Measurements from ENCODE around the gene IHH. TPM values are rescaled to one million over a fixed set of nuclear protein-coding genes. Genes with fewer than 3 reads are reported as not detected.
A peak's percentile ranks its signal among the peaks of the same experiment; 100 is the strongest.

IHH gene
- total RNA-seq, 1 experiment from 2014 or later, result 0.07 TPM

DNA sequence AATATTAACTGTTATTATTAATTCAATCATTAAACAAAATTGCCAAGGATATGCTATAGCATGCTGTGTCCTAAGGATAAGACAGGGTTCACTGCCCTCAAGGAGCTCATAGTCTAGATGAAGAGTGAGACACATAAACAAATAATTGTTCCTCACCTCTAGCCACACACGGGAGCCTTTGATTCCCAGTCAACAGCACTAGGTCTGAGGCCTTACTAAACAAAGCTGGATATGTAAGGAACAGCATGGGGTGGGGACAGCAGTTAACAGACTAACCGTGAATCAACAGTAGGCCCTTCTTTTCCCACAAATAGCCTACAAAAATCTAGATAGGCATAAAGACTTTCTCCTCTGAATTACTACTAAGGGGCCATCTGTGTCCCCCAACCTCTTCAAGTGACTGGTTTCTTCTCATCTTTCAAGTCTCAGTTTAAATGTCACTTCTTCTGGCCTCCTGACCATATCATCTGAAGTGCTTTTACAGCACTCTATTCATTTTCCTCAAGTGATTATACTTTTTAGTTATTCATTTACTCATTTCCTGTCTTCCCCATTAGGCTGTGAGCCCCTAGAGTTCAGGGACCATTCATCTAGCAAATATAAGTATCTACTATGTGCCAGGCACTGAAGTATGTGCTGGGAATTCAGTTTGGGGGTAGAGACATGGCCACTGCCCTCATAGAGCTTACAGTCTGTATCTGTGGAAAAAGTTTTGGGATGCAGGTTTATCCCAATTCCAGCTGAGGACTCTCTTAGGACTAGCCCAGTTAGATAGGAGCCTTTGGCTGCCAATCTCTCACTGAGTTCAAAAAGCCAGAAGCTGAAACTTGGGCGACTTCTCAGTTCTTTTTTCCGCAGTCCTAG, 29.9 kb upstream of the IHH start:
- Histone ChIP-seq H4K20me1 (ENCODE audit: low read length) (no peaks in the 10 kb centered on the region), H3K4me3 (ENCODE audit: low read length) (no peak overlapping the region), H3K27ac (ENCODE audit: low read length) (no peak overlapping the region), H3K4me2 (ENCODE audit: low read length) (no peak overlapping the region), H3F3A (ENCODE audit: low read length, unreplicated experiment) (no peaks in the 10 kb centered on the region), H3K79me2 (ENCODE audit: low read length) (no peaks in the 10 kb centered on the region), H3K9me3 (ENCODE audit: low read length) (no peaks in the 10 kb centered on the region), H3K36me3 (ENCODE audit: low read depth, low read length) (no peaks in the 10 kb centered on the region), H2AFZ (ENCODE audit: low read length) (no peak overlapping the region), H3K9me2 (replicated peaks; ENCODE audit: low read length) (no peaks in the 10 kb centered on the region), H3K27me3 (ENCODE audit: low read length) (no peaks in the 10 kb centered on the region), H3K9ac (ENCODE audit: low read length) (no peak overlapping the region), H3K4me1 (ENCODE audit: insufficient read depth, low read length) (no peaks in the 10 kb centered on the region)
- BruUV-seq (replicated peaks), result no TSS peak
- TF ChIP-seq, protein P1, sequence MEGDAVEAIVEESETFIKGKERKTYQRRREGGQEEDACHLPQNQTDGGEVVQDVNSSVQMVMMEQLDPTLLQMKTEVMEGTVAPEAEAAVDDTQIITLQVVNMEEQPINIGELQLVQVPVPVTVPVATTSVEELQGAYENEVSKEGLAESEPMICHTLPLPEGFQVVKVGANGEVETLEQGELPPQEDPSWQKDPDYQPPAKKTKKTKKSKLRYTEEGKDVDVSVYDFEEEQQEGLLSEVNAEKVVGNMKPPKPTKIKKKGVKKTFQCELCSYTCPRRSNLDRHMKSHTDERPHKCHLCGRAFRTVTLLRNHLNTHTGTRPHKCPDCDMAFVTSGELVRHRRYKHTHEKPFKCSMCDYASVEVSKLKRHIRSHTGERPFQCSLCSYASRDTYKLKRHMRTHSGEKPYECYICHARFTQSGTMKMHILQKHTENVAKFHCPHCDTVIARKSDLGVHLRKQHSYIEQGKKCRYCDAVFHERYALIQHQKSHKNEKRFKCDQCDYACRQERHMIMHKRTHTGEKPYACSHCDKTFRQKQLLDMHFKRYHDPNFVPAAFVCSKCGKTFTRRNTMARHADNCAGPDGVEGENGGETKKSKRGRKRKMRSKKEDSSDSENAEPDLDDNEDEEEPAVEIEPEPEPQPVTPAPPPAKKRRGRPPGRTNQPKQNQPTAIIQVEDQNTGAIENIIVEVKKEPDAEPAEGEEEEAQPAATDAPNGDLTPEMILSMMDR (conservative IDR thresholded peaks at IDR 0.05; ENCODE audit: low read depth, low read length), result no peak
- TF ChIP-seq EZH2 (IDR thresholded peaks at IDR 0.05; ENCODE audit: low read length, unreplicated experiment) (no peak), EZH2phosphoT487 (IDR thresholded peaks at IDR 0.05; ENCODE audit: borderline replicate concordance, low read length) (no peak)
- DNase-seq (no peak), ATAC-seq (no peak)
- ChIA-PET CTCF (no interaction called here), POLR2A (ENCODE audit: unreplicated experiment) (no interaction called here)
- intact Hi-C loops (cut with micrococcal nuclease), result no loop called here

DNA sequence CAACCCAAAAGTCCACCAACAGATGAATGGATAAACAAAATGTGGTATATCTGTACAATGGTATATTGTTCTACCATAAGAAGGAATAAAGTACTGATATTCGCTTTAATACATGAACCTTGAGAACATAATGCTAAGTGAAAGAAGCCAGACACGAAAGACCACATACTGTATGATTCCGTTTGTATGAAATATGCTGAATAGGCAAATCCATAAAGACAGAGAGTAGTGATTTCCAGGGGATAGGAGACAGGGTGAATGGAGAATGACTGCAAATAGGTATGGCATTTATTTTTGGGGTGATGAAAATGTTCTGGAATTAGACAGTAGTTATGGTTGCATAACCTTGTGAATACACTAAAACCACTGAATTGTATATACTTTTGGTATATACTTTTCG, 28.6 kb upstream of the IHH start:
- H3K27me3 ChIP-seq (ENCODE audit: low read length), result no peaks in the 10 kb centered on the region
- TF ChIP-seq EZH2 (IDR thresholded peaks at IDR 0.05; ENCODE audit: low read length, unreplicated experiment), result no peak
- TF ChIP-seq EZH2phosphoT487 (IDR thresholded peaks at IDR 0.05; ENCODE audit: borderline replicate concordance, low read length), result no peak
- TF ChIP-seq, protein P1 (conservative IDR thresholded peaks at IDR 0.05; ENCODE audit: low read depth, low read length), result no peak
- no peaks in the 10 kb centered on the region for H3F3A ChIP-seq (ENCODE audit: low read length, unreplicated experiment)
- H4K20me1 ChIP-seq (ENCODE audit: low read length), result no peaks in the 10 kb centered on the region
- no peak overlapping the region for H3K4me2 ChIP-seq (ENCODE audit: low read length)
- intact Hi-C loops (cut with micrococcal nuclease), result no loop called here
- no peak for ATAC-seq
- H3K9me2 ChIP-seq (replicated peaks; ENCODE audit: low read length), result no peaks in the 10 kb centered on the region
- ChIA-PET CTCF (no interaction called here), POLR2A (ENCODE audit: unreplicated experiment) (no interaction called here)
- H3K4me3 ChIP-seq (ENCODE audit: low read length), result no peak overlapping the region
- no peaks in the 10 kb centered on the region for H3K4me1 ChIP-seq (ENCODE audit: insufficient read depth, low read length)
- no peak for DNase-seq
- BruUV-seq (replicated peaks), result no TSS peak
- H3K9me3 ChIP-seq (ENCODE audit: low read length), result no peaks in the 10 kb centered on the region
- H3K79me2 ChIP-seq (ENCODE audit: low read length), result no peaks in the 10 kb centered on the region
- no peak overlapping the region for H3K9ac ChIP-seq (ENCODE audit: low read length)
- no peaks in the 10 kb centered on the region for H3K36me3 ChIP-seq (ENCODE audit: low read depth, low read length)
- no peak overlapping the region for H3K27ac ChIP-seq (ENCODE audit: low read length)
- no peak overlapping the region for H2AFZ ChIP-seq (ENCODE audit: low read length)

- no peak overlapping the region for H3K9ac ChIP-seq (ENCODE audit: low read length)
- H3K4me1 ChIP-seq (ENCODE audit: insufficient read depth, low read length), result no peaks in the 10 kb centered on the region
- no peak overlapping the region for H2AFZ ChIP-seq (ENCODE audit: low read length)
- TF ChIP-seq, protein P1 (conservative IDR thresholded peaks at IDR 0.05; ENCODE audit: low read depth, low read length), result no peak
- TF ChIP-seq EZH2 (IDR thresholded peaks at IDR 0.05; ENCODE audit: low read length, unreplicated experiment) (no peak), EZH2phosphoT487 (IDR thresholded peaks at IDR 0.05; ENCODE audit: borderline replicate concordance, low read length) (no peak)
- no peak overlapping the region for H3K4me3 ChIP-seq (ENCODE audit: low read length)
- no peaks in the 10 kb centered on the region for H4K20me1 ChIP-seq (ENCODE audit: low read length)
- H3K9me2 ChIP-seq (replicated peaks; ENCODE audit: low read length), result no peaks in the 10 kb centered on the region
- no peaks in the 10 kb centered on the region for H3F3A ChIP-seq (ENCODE audit: low read length, unreplicated experiment)
- ATAC-seq (no peak), DNase-seq (peak; percentile 5)
- no peaks in the 10 kb centered on the region for H3K27me3 ChIP-seq (ENCODE audit: low read length)
- CTCF ChIA-PET, result no interaction called here
- no TSS peak for BruUV-seq (replicated peaks)
- H3K27ac ChIP-seq (ENCODE audit: low read length), result no peak overlapping the region
- H3K36me3 ChIP-seq (ENCODE audit: low read depth, low read length), result no peaks in the 10 kb centered on the region
- no peaks in the 10 kb centered on the region for H3K9me3 ChIP-seq (ENCODE audit: low read length)
- POLR2A ChIA-PET (ENCODE audit: unreplicated experiment), result no interaction called here
- intact Hi-C loops (cut with micrococcal nuclease), result no loop called here
- H3K4me2 ChIP-seq (ENCODE audit: low read length), result no peak overlapping the region
- no peaks in the 10 kb centered on the region for H3K79me2 ChIP-seq (ENCODE audit: low read length)
Observed at GRCh38 chr2:219087848-219088247, 27.1 kb upstream of the IHH start.

All from PC-3 (cell line).